Measurements from ENCODE around the gene BLID.

The BLID gene, protein sequence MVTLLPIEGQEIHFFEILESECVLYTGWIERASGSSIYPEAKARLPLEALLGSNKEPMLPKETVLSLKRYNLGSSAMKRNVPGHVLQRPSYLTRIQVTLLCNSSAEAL

DNA sequence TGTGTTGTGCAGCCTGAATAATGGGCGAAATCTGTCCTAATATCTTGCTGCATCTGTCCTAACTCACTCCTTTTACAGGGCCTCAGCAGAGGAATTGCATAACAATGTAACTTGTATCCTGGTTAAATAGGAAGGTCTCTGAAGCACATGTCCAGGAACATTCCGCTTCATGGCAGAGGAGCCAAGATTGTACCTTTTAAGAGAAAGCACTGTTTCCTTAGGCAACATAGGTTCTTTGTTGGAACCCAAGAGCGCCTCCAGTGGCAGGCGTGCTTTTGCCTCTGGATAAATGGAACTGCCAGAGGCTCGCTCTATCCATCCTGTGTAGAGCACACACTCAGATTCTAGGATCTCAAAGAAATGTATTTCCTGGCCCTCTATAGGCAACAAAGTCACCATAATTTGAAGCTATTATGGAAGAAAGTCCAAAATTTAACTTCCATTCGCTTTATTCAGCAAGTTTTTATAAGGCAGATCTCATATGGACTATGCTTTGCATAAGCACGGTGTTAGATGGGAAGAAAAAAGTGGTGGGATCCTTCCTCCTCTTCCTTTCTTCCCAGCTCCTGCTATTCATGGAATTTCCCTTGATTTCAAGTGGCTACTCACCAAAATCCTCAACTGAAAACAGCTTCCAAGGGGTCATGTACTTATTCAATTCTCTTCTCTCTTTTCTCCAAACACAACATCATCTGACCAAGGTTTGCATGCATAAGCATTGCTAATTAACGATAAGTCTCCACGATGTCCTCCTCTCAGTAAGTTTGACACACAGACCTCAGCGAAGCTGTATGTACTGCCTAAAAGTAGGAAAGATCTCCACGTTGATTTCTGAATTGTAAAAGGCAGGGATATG, at the start of gene BLID:
TSS of gene BLID (minus strand) at position 692 of the 856 bp plus-strand sequence. CDS start at position 399, 293 bp downstream.
- ChIA-PET CTCF (interaction anchor here (0.8 kb wide), 1 partner anchor 59 kb away, joined by 3 read pairs; no protein-coding TSS in a partner anchor), POLR2A (no interaction called here)
- TF ChIP-seq TARDBP (IDR thresholded peaks at IDR 0.05) (no peak), SUZ12 (IDR thresholded peaks at IDR 0.05) (no peak), CTBP1 (IDR thresholded peaks at IDR 0.05; ENCODE audit: borderline replicate concordance) (no peak), LEF1 (IDR thresholded peaks at IDR 0.05; ENCODE audit: borderline replicate concordance) (no peak), FOXM1 (IDR thresholded peaks at IDR 0.05; ENCODE audit: borderline replicate concordance) (no peak), ARNT (IDR thresholded peaks at IDR 0.05) (no peak), ELF4 (IDR thresholded peaks at IDR 0.05) (no peak), FOXK2 (IDR thresholded peaks at IDR 0.05) (no peak), SP1 (IDR thresholded peaks at IDR 0.05) (no peak), BHLHE40 (IDR thresholded peaks at IDR 0.05; ENCODE audit: borderline replicate concordance) (no peak), HDGF (IDR thresholded peaks at IDR 0.05; ENCODE audit: borderline replicate concordance) (no peak), L3MBTL2 (conservative IDR thresholded peaks at IDR 0.05) (no peak), FOXA1 (IDR thresholded peaks at IDR 0.05) (no peak), NFRKB (IDR thresholded peaks at IDR 0.05) (no peak), ZNF384 (IDR thresholded peaks at IDR 0.05) (no peak)
- TF ChIP-seq, protein P1, sequence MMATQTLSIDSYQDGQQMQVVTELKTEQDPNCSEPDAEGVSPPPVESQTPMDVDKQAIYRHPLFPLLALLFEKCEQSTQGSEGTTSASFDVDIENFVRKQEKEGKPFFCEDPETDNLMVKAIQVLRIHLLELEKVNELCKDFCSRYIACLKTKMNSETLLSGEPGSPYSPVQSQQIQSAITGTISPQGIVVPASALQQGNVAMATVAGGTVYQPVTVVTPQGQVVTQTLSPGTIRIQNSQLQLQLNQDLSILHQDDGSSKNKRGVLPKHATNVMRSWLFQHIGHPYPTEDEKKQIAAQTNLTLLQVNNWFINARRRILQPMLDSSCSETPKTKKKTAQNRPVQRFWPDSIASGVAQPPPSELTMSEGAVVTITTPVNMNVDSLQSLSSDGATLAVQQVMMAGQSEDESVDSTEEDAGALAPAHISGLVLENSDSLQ (IDR thresholded peaks at IDR 0.05): no peak
- peak; percentile 38 for DNase-seq (ENCODE audit: extremely low spot score)

GRCh38 chr11:122163053-122163819, 47.2 kb upstream of the BLID start:
- no peak for DNase-seq (ENCODE audit: extremely low spot score)
- CTCF ChIA-PET: no interaction called here
- TF ChIP-seq TARDBP (IDR thresholded peaks at IDR 0.05): no peak
- no peak for TF ChIP-seq LEF1 (IDR thresholded peaks at IDR 0.05; ENCODE audit: borderline replicate concordance)
- TF ChIP-seq L3MBTL2 (conservative IDR thresholded peaks at IDR 0.05): no peak
- no peak for TF ChIP-seq ARNT (IDR thresholded peaks at IDR 0.05)
- TF ChIP-seq FOXA1 (IDR thresholded peaks at IDR 0.05): no peak
- no peak for TF ChIP-seq ZNF384 (IDR thresholded peaks at IDR 0.05)
- no peak for TF ChIP-seq FOXM1 (IDR thresholded peaks at IDR 0.05; ENCODE audit: borderline replicate concordance)
- no peak for TF ChIP-seq CTBP1 (IDR thresholded peaks at IDR 0.05; ENCODE audit: borderline replicate concordance)
- TF ChIP-seq, protein P1 (IDR thresholded peaks at IDR 0.05): no peak
- no peak for TF ChIP-seq SUZ12 (IDR thresholded peaks at IDR 0.05)
- TF ChIP-seq SP1 (IDR thresholded peaks at IDR 0.05): no peak
- POLR2A ChIA-PET: no interaction called here

DNA sequence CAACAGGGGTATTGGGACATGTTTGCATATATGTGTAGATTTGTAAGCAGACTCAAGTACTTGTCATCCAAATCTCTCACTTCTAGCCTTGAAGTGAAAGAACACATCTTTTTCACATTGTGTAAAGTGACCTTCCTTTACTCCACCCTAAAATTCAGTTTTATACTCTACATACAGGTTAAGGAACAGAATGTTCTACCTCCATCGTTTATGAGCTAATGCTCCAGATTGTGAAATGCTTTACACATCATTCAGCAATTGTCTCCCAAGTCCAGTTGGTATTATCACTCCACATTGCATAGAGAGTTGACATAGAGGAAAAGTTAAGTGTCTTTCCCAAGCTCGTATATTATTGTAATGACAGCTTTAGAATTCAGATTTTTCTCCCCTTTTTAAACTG, 46.1 kb upstream of the BLID start:
- ChIA-PET POLR2A (no interaction called here), CTCF (no interaction called here)
- no peak for DNase-seq (ENCODE audit: extremely low spot score)
- TF ChIP-seq SUZ12 (IDR thresholded peaks at IDR 0.05): no peak
- TF ChIP-seq FOXM1 (IDR thresholded peaks at IDR 0.05; ENCODE audit: borderline replicate concordance): no peak
- no peak for TF ChIP-seq FOXK2 (IDR thresholded peaks at IDR 0.05)
- TF ChIP-seq L3MBTL2 (conservative IDR thresholded peaks at IDR 0.05): no peak
- no peak for TF ChIP-seq NFRKB (IDR thresholded peaks at IDR 0.05)
- TF ChIP-seq BHLHE40 (IDR thresholded peaks at IDR 0.05; ENCODE audit: borderline replicate concordance): no peak
- TF ChIP-seq LEF1 (IDR thresholded peaks at IDR 0.05; ENCODE audit: borderline replicate concordance): no peak
- TF ChIP-seq CTBP1 (IDR thresholded peaks at IDR 0.05; ENCODE audit: borderline replicate concordance): no peak
- no peak for TF ChIP-seq SP1 (IDR thresholded peaks at IDR 0.05)
- TF ChIP-seq, protein P1 (IDR thresholded peaks at IDR 0.05): no peak
- TF ChIP-seq HDGF (IDR thresholded peaks at IDR 0.05; ENCODE audit: borderline replicate concordance): no peak
- no peak for TF ChIP-seq ARNT (IDR thresholded peaks at IDR 0.05)

GRCh38 chr11:122160841-122161590, 45.0 kb upstream of the BLID start:
- ChIA-PET POLR2A (no interaction called here), CTCF (no interaction called here)
- TF ChIP-seq BHLHE40 (IDR thresholded peaks at IDR 0.05; ENCODE audit: borderline replicate concordance) (no peak), HDGF (IDR thresholded peaks at IDR 0.05; ENCODE audit: borderline replicate concordance) (no peak), FOXK2 (IDR thresholded peaks at IDR 0.05) (no peak), SP1 (IDR thresholded peaks at IDR 0.05) (no peak), NFRKB (IDR thresholded peaks at IDR 0.05) (no peak), LEF1 (IDR thresholded peaks at IDR 0.05; ENCODE audit: borderline replicate concordance) (no peak), ARNT (IDR thresholded peaks at IDR 0.05) (no peak), SUZ12 (IDR thresholded peaks at IDR 0.05) (no peak), ELF4 (IDR thresholded peaks at IDR 0.05) (no peak), FOXM1 (IDR thresholded peaks at IDR 0.05; ENCODE audit: borderline replicate concordance) (no peak), FOXA1 (IDR thresholded peaks at IDR 0.05) (no peak)
- TF ChIP-seq, protein P1 (IDR thresholded peaks at IDR 0.05): no peak
- DNase-seq (ENCODE audit: extremely low spot score): no peak
